IPS-20b (cell line): ENCODE measurements around the gene LGALS1.
"Not testable (repeated sequence)": the region's sequence is repeated elsewhere in the genome, so short reads cannot be mapped to it uniquely, and the experiment has no call there.

Experiments used
- H3K27ac ChIP-seq: one replicate; pipeline ENCODE4 v1.5.1; 2013; ENCODE audit warnings: low read length
- H3K27me3 ChIP-seq: 2 replicates; pipeline ENCODE4 v1.6.1; 2013; ENCODE audit warnings: mild to moderate bottlenecking, low read length, inconsistent platforms; ENCODE audit not compliant: insufficient read depth
- H3K36me3 ChIP-seq: 2 replicates; pipeline ENCODE4 v1.6.1; 2013; ENCODE audit warnings: low read depth, mild to moderate bottlenecking, inconsistent platforms, low read length, moderate library complexity; ENCODE audit not compliant: insufficient read depth
- H3K4me1 ChIP-seq: 2 replicates; pipeline ENCODE4 v1.6.1; 2013; ENCODE audit warnings: mild to moderate bottlenecking, control low read depth, inconsistent platforms, low read length, moderate library complexity; ENCODE audit not compliant: insufficient read depth
- H3K4me3 ChIP-seq: 2 replicates; pipeline ENCODE4 v1.5.1; 2013; ENCODE audit warnings: mild to moderate bottlenecking, low read length, inconsistent platforms
- H3K9ac ChIP-seq: 2 replicates; pipeline ENCODE4 v1.6.1; 2013; ENCODE audit warnings: low read depth, mild to moderate bottlenecking, inconsistent platforms, low read length, moderate library complexity
- H3K9me3 ChIP-seq: 2 replicates; pipeline ENCODE4 v1.6.1; 2013; ENCODE audit warnings: mild to moderate bottlenecking, low read depth, low read length, inconsistent platforms; ENCODE audit not compliant: insufficient read depth

Gene LGALS1

DNA sequence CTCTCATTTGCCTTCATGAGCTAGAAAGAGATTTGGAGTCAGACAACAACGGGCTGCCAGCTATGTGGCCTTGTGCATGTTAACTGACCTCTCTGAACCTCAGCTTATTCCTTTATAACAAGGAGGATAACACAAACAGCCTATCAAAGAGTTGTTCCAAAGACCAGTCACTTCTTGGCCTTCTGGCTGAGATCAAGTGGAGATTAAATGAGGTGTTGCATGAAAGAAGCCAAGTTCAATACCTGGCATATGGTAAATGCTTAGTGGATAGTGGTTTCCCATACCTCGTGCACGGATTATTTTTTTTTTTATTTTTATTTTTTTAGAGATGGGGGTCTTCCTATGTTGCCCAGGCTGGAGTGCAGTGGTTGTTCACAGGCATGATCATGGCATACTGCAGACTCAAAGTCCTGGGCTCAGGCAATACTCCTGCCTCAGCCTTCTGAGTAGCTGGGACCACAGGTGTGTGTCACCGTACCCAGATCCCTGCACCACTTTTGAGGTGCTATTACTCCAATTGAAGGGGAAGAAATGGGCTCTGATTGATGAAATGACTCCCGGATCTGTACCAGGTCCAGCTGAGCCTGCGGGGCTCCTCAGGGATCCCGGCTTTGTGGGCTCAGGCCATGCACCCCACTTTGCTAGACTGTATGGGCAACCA, 4.9 kb downstream of the LGALS1 start:
- Histone ChIP-seq H3K27ac (no peak overlapping the region), H3K27me3 (peaks cover 15% of the 10 kb centered on the region; the same call in 1 of the 2 replicates), H3K36me3 (no peaks in the 10 kb centered on the region), H3K4me3 (no peak overlapping the region), H3K9me3 (no peaks in the 10 kb centered on the region), H3K4me1 (peaks cover 4% of the 10 kb centered on the region; the same call in 1 of the 2 replicates), H3K9ac (no peak overlapping the region)

- no peak overlapping the region for H3K4me3 ChIP-seq
- H3K36me3 ChIP-seq = no peaks in the 10 kb centered on the region
- H3K27me3 ChIP-seq = peaks cover 8% of the 10 kb centered on the region; the same call in 1 of the 2 replicates
- H3K9ac ChIP-seq = no peak overlapping the region
- no peak overlapping the region for H3K27ac ChIP-seq
- no peaks in the 10 kb centered on the region for H3K9me3 ChIP-seq
- H3K4me1 ChIP-seq = peaks cover 4% of the 10 kb centered on the region; the same call in 1 of the 2 replicates
These were observed 5.6 kb downstream of the LGALS1 start for GRCh38 chr22:37681001-37681424.

GRCh38 chr22:37681556-37682049, 6.2 kb downstream of the LGALS1 start:
- peaks cover under 1% of the 10 kb centered on the region; the same call in 1 of the 2 replicates for H3K4me1 ChIP-seq
- peaks cover 2% of the 10 kb centered on the region; the same call in 1 of the 2 replicates for H3K27me3 ChIP-seq
- H3K36me3 ChIP-seq = no peaks in the 10 kb centered on the region

DNA sequence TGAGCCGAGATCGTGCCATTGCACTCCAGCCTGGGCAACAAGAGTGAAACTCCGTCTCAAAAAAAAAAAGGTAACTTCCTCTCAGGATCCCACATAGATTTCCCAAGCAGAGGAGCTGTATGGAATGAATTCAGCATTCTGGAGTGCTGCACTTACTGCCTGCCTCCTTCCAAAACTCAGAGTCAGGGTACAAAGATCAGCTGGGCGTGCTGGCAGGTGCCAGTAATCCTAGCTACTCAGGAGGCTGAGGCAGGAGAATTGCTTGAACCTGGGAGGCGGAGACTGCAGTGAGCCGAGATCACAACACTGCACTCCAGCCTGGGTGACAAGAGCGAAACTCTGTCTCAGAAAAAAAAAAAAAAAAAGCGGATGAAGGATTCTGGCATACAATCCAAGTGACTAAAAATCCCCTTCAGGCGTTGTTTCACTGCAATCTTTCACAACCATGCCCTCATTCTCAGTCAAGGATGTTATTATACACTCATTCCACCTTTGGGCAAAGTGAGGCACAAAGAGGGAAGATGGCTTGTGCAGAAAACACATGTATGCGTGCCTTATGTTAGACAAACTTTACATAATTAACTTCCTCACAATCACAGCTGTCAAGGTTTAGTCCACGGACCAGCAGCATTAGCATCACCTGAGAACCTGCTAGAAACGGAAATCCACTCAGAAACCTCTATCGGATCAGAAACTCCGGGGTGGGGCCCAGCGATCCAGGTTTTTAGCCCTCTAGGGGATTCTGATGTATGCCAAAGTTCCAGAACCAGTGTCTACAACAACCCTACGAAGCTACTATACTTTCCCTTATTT, 9.6 kb downstream of the LGALS1 start:
- Histone ChIP-seq H3K4me3 (no peak overlapping the region), H3K27me3 (no peaks in the 10 kb centered on the region), H3K27ac (no peak overlapping the region), H3K9ac (no peak overlapping the region), H3K36me3 (peaks cover 17% of the 10 kb centered on the region), H3K4me1 (no peaks in the 10 kb centered on the region), H3K9me3 (no peaks in the 10 kb centered on the region)

More at GRCh38 chr22:37681556-37682049, 6.2 kb downstream of the LGALS1 start:
- H3K9ac ChIP-seq = no peak overlapping the region
- H3K9me3 ChIP-seq = no peaks in the 10 kb centered on the region
- no peak overlapping the region for H3K4me3 ChIP-seq
- no peak overlapping the region for H3K27ac ChIP-seq

DNA sequence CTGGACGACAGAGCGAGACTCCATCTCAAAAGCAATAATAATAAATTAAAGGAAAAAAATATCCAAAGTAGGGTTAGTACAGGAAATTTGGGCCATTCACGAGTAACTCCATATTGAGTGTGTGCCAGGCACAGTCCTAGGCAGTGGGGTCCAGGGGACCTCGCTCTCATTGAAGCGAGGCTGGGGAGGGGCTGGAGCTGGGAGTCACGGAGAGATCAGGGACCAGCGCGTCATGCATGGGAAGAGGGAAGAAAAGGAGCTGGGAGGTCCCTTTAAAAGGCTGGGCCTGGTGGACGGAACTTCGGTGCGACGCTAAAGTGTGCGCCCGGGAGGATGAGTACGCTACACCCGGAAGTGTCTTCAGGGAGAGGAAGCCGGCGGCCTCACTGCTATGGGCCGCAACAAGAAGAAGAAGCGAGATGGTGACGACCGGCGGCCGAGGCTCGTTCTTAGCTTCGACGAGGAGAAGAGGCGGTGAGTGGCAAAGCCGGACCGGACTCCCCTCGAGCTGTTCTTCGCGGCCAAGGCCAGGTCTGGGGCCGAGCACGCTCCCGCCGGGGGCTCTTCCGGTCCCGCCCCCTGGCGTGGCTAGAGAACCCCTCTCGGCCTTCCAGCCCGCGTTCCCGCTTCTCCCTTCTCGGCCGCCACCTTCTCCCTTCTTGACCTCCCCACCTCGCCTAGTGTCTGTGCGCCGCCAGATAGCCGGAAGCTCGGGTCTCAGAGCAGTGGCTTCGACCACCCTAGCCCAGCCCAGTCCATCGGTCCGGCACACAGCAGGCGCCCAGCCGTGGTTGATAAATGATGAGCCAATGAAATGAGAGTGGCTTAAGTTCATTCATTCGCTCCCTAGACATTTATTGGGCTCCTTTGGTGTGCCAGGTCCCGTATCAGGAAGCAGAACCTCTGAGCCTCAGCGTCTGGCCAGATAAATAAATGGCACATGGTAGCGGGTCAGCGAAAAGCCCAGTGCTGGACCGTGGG, 10.9 kb downstream of the LGALS1 start, which contains the start of gene NOL12:
TSS of gene NOL12 (plus strand) at position 342 of the 981 bp plus-strand sequence. CDS start at position 392, 50 bp downstream.
- Histone ChIP-seq H3K27me3 (no peaks in the 10 kb centered on the region), H3K9me3 (no peaks in the 10 kb centered on the region), H3K9ac (peak within 1 kb of the TSS; percentile 99), H3K4me1 (no peaks in the 10 kb centered on the region), H3K27ac (peak within 1 kb of the TSS; percentile 93), H3K36me3 (peaks cover 28% of the 10 kb centered on the region), H3K4me3 (peak within 1 kb of the TSS; percentile 100)

GRCh38 chr22:37690407-37690806, 15.0 kb downstream of the LGALS1 start:
- Histone ChIP-seq H3K4me1 (no peaks in the 10 kb centered on the region), H3K4me3 (no peak overlapping the region), H3K36me3 (peaks cover 50% of the 10 kb centered on the region), H3K9me3 (no peaks in the 10 kb centered on the region), H3K27ac (no peak overlapping the region), H3K9ac (no peak overlapping the region), H3K27me3 (no peaks in the 10 kb centered on the region)

DNA sequence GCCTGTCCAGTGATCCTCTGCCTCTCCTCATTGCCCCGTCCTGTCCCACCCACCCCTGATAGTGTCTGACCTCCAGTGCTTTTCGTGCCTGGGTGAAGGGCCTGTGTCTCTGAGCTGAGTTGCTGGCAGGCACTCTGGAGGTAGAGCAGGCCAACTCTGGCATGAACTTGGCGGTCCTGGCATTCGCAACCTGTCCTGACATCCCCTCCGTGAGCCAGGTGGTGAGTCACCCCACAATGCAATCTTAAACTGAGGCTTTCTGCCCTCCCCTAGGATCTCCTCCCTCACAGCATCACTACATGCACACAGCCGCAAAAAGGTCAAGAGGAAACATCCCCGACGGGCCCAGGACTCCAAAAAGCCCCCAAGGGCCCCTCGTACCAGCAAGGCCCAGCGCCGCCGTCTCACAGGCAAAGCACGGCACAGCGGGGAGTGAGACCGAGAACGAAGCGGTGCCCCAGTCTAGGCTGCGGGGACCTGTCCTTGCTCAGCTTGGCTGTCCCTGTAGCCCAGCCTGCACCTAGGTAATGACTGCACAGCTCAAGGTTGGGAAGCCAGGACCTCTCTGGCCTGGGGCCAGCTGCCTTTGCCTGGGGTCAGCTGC, 15.6 kb downstream of the LGALS1 start:
- H3K36me3 ChIP-seq = peaks cover 50% of the 10 kb centered on the region

DNA sequence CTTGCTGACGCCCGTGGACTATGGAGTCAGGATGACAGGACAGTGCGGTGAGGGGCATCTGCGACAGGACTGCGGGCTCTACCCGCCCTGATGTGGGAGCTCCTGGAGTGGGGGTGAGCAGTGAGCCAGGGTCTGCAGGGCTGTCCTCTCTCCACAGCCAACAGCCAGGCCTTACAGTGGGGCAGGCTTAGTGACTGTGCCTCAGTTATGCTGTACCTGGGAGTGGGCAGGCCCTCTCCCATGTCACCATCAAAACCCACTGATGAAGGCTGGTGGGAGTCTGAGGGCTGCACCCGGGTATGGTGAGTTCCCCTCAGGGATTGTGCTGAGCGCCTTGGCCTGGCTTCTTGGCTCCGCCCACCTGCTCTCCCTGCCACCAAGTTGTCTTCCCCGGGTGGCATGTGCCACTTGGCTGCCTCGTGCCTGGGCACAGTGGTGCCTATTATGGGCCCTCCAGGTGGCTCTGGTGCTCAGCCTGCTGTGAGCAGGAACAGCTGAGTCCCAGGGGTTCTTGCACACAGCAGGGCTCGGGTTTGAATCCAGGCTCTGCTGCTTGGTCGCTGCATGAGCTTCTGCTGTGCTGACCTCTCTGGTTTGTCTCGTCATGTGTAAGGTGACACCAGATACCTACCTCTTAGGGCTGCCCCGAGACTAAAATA, 17.3 kb downstream of the LGALS1 start:
- Histone ChIP-seq H3K27me3 (no peaks in the 10 kb centered on the region), H3K9me3 (no peaks in the 10 kb centered on the region), H3K4me1 (peaks cover 5% of the 10 kb centered on the region; the same call in 1 of the 2 replicates), H3K9ac (no peak overlapping the region), H3K4me3 (no peak overlapping the region), H3K36me3 (peaks cover 50% of the 10 kb centered on the region), H3K27ac (no peak overlapping the region)

More for the DNA sequence above, 15.6 kb downstream of the LGALS1 start:
- no peaks in the 10 kb centered on the region for H3K27me3 ChIP-seq
- no peak overlapping the region for H3K4me3 ChIP-seq
- H3K9me3 ChIP-seq = no peaks in the 10 kb centered on the region
- no peaks in the 10 kb centered on the region for H3K4me1 ChIP-seq
- H3K9ac ChIP-seq = no peak overlapping the region
- H3K27ac ChIP-seq = no peak overlapping the region

DNA sequence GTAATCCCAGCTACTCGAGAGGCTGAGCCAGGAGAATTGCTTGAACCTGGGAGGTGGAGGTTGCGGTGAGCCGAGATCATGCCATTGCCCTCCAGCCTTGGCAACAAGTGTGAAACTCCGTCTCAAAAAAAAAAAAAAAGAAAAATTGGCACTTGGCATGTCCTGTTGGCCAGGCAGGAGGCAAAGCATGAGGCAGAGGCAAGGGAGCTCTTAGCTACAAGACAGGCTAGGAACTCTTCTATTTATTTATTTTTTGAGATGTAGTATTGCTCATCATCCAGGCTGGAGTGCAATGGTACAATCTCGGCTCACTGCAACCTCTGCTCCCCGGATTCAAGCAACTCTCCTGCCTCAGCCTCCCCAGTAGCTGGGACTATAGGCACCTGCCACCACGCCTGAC, 18.7 kb downstream of the LGALS1 start:
- not testable (repeated sequence) for H3K4me3 ChIP-seq, H3K9ac ChIP-seq, H3K9me3 ChIP-seq, H3K4me1 ChIP-seq, H3K27me3 ChIP-seq, H3K27ac ChIP-seq
- peaks cover 41% of the 10 kb centered on the region for H3K36me3 ChIP-seq

- not testable (repeated sequence) for H3K9me3 ChIP-seq, H3K9ac ChIP-seq, H3K27ac ChIP-seq, H3K27me3 ChIP-seq, H3K4me1 ChIP-seq
- peak overlapping the region; percentile 91; the same call in 1 of the 2 replicates for H3K4me3 ChIP-seq
- peaks cover 38% of the 10 kb centered on the region; the same call in 1 of the 2 replicates for H3K36me3 ChIP-seq
These were observed 20.8 kb downstream of the LGALS1 start for GRCh38 chr22:37696260-37696656.
